Loucy (cell line): ENCODE measurements around the gene EIF4G3.

Experiments used
- EZH2phosphoT487 ChIP-seq: fragments of 200-600 bp; IDR thresholded peaks from 2 replicates; pipeline ENCODE4 v1.6.1; 2018; ENCODE audit warnings: antibody characterized with exemption, mild to moderate bottlenecking, moderate library complexity, borderline replicate concordance
- TF ChIP-seq, protein P1 (sequence below): fragments of 200-600 bp; sonication (generic); conservative IDR thresholded peaks from 2 replicates; pipeline ENCODE4 v1.5.1; 2014; ENCODE audit warnings: mild to moderate bottlenecking, antibody characterized with exemption, low read length

DNA sequence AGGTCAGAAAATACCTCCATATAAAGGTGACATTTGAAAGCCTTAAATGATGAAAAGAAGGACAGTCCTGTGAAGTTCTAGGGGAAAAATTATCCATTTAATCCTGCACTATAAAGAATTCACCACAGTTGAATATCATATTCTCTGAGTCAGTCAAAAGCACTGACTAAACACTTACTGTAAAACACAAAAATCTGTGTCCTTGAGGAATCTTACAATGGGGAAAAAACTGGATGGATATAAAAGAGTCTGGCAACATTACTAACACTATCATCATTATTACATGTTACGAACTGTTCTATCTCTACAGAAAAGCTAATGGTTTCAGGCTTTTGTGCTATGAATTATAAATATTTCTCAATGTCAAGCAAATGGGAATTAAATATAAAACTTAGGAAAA lies 347.2 kb downstream of the EIF4G3 start:
- no peak for TF ChIP-seq EZH2phosphoT487
- TF ChIP-seq, protein P1, sequence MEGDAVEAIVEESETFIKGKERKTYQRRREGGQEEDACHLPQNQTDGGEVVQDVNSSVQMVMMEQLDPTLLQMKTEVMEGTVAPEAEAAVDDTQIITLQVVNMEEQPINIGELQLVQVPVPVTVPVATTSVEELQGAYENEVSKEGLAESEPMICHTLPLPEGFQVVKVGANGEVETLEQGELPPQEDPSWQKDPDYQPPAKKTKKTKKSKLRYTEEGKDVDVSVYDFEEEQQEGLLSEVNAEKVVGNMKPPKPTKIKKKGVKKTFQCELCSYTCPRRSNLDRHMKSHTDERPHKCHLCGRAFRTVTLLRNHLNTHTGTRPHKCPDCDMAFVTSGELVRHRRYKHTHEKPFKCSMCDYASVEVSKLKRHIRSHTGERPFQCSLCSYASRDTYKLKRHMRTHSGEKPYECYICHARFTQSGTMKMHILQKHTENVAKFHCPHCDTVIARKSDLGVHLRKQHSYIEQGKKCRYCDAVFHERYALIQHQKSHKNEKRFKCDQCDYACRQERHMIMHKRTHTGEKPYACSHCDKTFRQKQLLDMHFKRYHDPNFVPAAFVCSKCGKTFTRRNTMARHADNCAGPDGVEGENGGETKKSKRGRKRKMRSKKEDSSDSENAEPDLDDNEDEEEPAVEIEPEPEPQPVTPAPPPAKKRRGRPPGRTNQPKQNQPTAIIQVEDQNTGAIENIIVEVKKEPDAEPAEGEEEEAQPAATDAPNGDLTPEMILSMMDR = no peak
